Mammary epithelial cell (primary cell): Measurements from ENCODE around the gene FRMD3.

Experiments
- CTCF ChIP-seq, 2 donors: IDR thresholded peaks in 1 of 2; conservative IDR thresholded peaks in 1 of 2; 2 replicates each; pipeline ENCODE4 v1.5.1; 2011 to 2012; ENCODE audit warnings: inconsistent platforms in 2 of 2, low read length in 2 of 2, mild to moderate bottlenecking in 2 of 2, control low read depth in 1 of 2, low read depth in 1 of 2; ENCODE audit not compliant: insufficient read depth in 1 of 2; ENCODE audit errors: extremely low read depth in 1 of 2
- EZH2 ChIP-seq: IDR thresholded peaks from 2 replicates; pipeline ENCODE4 v1.6.1; 2012; ENCODE audit warnings: low read length, inconsistent platforms, borderline replicate concordance

DNA sequence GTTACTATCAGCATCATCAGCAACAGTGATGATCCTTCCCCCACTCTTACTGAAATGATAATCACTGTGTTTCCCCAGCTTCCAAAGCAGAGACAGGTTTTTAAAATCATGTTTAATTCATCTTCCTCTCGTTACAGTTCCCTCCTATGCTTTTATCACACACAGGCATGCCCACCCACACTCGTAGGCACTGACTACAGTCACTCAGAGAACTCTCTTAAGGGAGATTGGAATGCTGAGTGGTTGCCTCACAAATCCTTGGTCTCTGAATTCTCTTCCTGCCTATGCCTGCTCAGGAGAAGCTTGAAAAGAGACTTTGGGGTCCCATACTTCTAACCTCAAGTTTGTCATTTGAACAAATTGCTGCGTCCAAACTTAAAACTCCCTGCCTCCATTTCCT lies 179.2 kb downstream of the FRMD3 start:
- no peak for TF ChIP-seq CTCF (conservative IDR thresholded peaks at IDR 0.05 in 1 of 2, IDR thresholded peaks at IDR 0.05 in 1 of 2; ENCODE audit: extremely low read depth in 1 of 2, insufficient read depth in 1 of 2, low read depth in 1 of 2, low read length in 2 of 2)
- no peak for TF ChIP-seq EZH2
